Measurements from ENCODE around the gene SDC1.

The SDC1 gene

DNA sequence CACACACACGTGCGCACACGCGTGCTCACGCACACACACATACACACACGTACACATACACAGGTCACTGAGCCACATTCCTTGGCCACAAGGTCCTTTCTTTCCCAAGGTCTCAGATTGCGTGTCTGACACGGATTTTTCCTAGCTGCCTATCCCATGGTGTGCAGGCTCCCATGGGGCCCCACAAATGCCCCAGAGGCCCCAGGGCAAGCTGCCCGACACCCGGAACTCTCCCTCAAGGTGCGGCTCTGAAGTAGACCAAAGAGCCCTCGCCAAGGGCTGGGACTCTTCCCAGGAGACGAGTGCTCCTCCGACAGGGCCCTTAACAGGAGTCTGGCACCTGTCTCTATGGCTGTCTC, 46.7 kb downstream of the SDC1 start:
- no peak for DNase-seq (ENCODE audit: low read depth)
- TF ChIP-seq, protein P1, sequence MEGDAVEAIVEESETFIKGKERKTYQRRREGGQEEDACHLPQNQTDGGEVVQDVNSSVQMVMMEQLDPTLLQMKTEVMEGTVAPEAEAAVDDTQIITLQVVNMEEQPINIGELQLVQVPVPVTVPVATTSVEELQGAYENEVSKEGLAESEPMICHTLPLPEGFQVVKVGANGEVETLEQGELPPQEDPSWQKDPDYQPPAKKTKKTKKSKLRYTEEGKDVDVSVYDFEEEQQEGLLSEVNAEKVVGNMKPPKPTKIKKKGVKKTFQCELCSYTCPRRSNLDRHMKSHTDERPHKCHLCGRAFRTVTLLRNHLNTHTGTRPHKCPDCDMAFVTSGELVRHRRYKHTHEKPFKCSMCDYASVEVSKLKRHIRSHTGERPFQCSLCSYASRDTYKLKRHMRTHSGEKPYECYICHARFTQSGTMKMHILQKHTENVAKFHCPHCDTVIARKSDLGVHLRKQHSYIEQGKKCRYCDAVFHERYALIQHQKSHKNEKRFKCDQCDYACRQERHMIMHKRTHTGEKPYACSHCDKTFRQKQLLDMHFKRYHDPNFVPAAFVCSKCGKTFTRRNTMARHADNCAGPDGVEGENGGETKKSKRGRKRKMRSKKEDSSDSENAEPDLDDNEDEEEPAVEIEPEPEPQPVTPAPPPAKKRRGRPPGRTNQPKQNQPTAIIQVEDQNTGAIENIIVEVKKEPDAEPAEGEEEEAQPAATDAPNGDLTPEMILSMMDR (IDR thresholded peaks at IDR 0.05; ENCODE audit: control insufficient read depth, extremely low read depth, insufficient read depth), result no peak
- no peak overlapping the region for H3K4me3 ChIP-seq (ENCODE audit: low read depth, low read length)

DNA sequence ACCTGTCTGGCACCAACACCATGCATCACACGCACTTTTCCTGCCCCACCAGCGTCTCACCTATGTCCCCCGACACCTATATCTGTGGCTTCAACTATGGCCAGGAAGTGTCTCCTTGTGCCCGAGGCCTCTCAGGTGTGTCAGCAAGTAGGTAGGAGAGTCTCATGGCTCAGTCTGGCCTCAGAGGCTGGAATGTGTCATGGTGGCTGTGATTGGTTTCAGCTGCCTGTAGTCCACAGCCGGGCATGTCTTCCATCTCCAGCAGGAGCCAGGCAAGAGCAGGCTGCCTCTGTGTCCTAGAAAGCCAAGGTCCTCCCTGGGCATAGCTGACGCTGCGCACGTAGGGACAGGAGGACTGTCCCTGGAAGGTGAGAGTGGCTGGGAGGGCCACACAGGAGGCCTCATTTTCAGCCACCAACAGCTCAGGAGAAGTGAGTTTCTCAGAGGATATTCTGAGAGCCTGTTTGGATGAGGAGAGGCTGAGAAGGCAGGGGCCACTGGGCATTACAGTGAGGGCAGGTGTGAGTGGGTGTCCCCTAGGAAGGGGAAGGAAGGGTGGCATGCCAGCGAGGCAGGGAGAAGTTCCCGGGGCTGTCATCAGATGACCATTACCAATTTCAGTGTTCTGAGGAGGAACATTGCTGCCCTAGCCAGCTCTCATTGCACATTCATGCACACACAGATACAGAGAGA, 47.2 kb downstream of the SDC1 start:
- no peak for DNase-seq (ENCODE audit: low read depth)
- TF ChIP-seq, protein P1 (IDR thresholded peaks at IDR 0.05; ENCODE audit: control insufficient read depth, extremely low read depth, insufficient read depth), result no peak
- no peak overlapping the region for H3K4me3 ChIP-seq (ENCODE audit: low read depth, low read length)

DNA sequence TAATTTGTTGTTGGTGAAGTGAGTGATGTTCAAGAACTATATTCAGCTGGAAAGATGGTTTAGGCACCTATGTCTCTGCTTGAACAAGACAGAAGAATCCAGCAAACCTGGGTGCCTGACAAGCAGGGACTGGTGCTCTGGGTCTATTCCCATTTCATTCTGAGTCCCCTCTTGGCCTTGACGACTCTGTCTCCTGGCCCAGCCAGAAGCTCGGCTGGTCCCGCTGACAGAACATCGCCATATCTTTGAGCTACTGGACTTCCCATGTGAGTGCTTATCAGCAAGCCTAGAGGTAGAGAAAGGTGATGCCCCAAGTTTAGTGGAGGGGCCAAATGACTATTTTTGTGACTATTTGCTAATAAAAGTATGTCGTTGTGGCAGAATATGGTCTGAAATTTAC, 48.2 kb downstream of the SDC1 start:
- TF ChIP-seq, protein P1 (IDR thresholded peaks at IDR 0.05; ENCODE audit: control insufficient read depth, extremely low read depth, insufficient read depth), result no peak

DNA sequence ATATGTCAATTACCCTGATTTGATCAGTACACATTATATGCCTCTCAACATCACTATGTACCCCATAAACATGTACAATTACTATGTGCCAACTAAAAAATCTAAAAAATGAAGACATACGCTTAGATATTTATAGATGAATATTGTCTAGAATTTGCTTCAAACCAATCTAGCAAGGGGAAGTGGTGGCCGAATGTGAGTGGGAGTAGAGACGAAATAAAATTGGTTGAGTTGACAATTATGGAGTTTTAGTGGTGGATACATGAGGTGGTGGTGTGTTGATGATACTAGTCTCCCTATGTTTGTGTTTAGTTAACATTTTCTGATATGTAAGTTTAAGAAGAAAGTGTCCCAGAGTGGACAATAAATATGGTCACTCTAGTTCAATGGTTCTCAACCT, 49.0 kb downstream of the SDC1 start:
- TF ChIP-seq, protein P1 (IDR thresholded peaks at IDR 0.05; ENCODE audit: control insufficient read depth, extremely low read depth, insufficient read depth), result no peak
- H3K4me3 ChIP-seq (ENCODE audit: low read depth, low read length), result no peak overlapping the region
- no peak for DNase-seq (ENCODE audit: low read depth)

More for the DNA sequence above, 48.2 kb downstream of the SDC1 start:
- no peak for DNase-seq (ENCODE audit: low read depth)
- H3K4me3 ChIP-seq (ENCODE audit: low read depth, low read length), result no peak overlapping the region

DNA sequence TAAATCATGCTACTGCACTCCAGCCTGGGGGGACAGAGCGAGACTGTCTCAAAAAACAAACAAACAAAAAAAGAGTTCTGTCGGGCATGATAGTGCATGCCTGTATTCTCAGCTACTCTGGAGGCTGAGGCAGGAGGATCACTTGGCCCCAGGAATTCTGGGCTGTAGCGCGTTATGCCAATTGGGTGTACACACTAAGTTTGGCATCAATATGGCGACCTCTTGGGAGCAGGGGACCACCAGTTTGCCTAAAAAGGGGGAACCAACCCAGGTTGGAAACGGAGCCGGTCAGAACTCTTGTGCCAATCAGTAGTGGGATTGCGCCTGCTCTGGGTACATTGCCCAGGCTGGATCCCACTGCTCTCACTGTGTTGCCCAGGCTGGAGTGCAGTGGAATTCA, 49.7 kb downstream of the SDC1 start:
- no peak for DNase-seq (ENCODE audit: low read depth)
- TF ChIP-seq, protein P1 (IDR thresholded peaks at IDR 0.05; ENCODE audit: control insufficient read depth, extremely low read depth, insufficient read depth), result no peak
- no peak overlapping the region for H3K4me3 ChIP-seq (ENCODE audit: low read depth, low read length)

DNA sequence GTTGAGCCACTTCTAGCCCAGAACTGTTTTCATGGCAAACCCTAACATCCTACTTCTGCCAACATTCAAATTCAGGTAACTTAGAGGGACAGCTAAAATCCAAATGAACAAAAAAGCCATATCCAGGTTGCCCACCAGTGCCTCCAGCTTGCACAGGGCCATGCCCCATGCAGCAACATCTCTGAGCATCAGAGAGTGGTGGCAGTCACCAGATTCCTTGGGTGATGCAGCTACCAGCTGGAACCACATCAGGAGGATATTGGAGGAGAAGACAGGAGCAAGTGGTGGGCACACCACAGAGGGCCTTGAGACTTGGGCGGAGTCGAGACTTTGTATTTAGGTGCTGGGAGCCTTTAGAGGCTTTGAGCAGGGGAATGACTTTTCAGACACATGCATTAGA, 50.5 kb downstream of the SDC1 start:
- no peak overlapping the region for H3K4me3 ChIP-seq (ENCODE audit: low read depth, low read length)
- TF ChIP-seq, protein P1 (IDR thresholded peaks at IDR 0.05; ENCODE audit: control insufficient read depth, extremely low read depth, insufficient read depth), result no peak
- no peak for DNase-seq (ENCODE audit: low read depth)
